Effector CD8-positive, alpha-beta T cell (primary cell): ENCODE data around the gene SMCO2.

Experiments
- DNase-seq: peaks from one replicate; lab custom pipeline; 2025; lab: John Stamatoyannopoulos, UW

The SMCO2 gene

DNA sequence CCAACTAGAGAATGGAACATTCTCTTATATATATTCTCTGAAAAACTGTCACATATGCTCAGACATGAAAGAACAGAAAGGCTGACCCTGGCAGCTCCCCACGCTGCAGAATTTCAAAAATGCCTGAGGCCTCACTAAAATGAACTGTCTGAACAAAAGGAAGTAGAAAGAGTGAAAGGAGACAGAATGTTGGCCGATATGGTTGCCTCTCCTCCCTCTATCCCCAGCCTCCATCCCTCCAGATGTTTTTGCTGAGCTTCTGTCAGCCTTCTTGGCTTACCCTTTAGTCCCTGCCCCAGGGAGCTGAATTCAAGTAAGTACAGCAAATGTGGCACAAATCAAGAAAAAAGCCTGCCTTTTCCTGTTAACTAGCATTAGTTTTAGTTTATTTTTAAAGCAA, 6.9 kb downstream of the SMCO2 start:
- no peak for DNase-seq

DNA sequence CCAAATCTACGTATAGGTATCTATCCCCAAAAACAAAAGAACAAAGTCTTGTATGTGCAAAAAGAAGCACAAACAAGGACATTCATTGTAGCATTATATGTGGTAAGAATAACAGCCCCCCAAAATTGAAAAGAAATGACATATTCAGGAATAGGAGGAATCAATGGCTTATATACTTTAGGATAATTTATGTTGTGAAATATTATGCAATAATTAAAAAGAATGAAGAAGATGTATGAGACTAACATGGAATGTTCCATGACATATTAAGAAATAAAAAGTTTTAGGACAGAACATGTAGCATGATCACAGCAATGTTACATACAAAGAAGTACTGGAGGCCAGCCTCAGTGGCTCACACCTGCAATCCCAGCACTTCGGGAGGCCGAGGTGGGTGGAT, 9.1 kb downstream of the SMCO2 start:
- no peak for DNase-seq

GRCh38 chr12:27456618-27457017, 10.1 kb downstream of the SMCO2 start:
- no peak for DNase-seq

- no peak for DNase-seq
Measured at GRCh38 chr12:27460471-27460978, 14.0 kb downstream of the SMCO2 start.

GRCh38 chr12:27462151-27462694, 15.7 kb downstream of the SMCO2 start:
- no peak for DNase-seq

- DNase-seq: no peak
Measured at GRCh38 chr12:27462851-27463250, 16.3 kb downstream of the SMCO2 start.

- no peak for DNase-seq
Measured at GRCh38 chr12:27463511-27464219, 17.1 kb downstream of the SMCO2 start.

DNA sequence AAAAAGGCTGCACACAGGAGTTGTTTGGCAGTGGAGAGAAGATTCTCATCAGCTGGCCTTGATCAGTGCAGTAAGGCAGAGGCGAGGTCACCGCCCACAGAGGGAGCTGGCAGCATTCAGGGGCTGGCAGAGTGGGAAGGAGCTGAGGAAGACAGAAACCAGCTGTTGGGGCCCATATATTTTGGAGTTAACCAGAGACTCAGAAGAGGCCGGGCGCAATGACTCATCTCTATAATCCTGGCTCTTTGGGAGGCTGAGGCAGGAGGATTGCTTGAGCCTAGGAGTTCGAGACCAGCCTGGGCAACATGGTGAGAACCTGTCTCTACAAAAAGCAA, 17.7 kb downstream of the SMCO2 start:
- no peak for DNase-seq

DNA sequence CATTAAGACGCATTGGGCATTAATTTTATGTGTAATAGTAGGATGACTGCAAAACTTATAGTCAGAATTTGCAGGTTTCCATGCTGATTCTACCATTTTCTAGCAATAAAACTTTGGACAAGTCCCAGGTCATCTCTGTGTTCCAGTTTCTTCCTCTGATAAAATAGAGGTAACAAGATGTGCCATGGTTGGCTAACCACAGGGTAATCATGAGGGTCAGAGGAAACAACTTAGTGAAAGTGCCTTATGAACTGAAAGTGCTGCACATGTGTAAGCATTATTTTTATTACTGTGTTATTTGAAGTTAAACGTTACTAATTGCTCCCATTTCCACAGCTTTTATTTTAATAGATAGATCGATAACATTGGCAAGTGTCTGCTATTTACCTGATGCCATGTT, 21.1 kb downstream of the SMCO2 start:
- no peak for DNase-seq

DNA sequence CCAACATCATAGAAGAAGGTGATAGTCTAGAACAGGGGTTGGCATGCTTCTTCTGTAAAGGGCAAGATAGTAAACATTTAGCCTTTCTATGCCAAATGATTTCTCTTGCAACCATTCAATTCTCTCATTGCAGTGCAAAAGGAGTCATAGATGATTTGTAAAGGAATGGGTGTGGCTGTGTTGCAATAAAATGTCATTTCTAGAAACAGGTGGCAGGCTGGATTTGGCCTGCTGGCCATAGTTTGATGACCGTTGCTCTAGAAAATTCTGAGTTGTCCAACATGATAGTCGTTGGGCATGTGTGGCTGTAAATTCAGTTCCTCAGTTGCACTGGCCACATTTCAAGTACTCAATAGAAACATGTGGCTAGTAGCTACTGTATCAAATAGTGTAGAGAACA, 21.7 kb downstream of the SMCO2 start:
- DNase-seq: no peak

DNA sequence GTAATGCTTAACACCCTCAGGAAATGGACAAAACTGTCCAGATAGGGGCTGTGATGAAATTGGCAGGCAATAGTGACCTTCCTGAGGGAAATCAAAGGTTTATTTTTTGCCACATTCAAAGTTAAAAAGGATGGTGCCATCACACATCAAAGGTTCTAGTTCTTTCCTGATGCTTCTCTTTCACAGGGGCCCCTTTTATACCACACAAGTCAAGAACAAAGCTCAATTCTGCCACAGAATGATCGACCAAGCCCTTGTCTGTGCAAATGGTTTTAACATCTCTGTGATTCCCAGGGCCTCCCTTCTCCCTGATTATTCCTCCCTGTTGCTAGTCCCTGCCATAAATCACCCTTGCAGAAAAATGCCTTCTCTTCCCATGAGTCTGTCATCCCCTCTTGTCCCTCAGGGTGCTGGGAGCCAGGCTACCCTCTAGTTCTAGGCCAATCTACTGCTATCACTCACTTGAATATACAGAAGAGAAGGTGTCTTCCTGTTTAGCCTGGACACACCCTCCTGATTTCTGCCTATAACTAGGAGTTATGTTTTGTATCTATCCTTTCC, 22.7 kb downstream of the SMCO2 start:
- no peak for DNase-seq

- no peak for DNase-seq
Measured at GRCh38 chr12:27472604-27473003, 26.1 kb downstream of the SMCO2 start.

GRCh38 chr12:27474344-27474743, 27.8 kb downstream of the SMCO2 start:
- no peak for DNase-seq

DNA sequence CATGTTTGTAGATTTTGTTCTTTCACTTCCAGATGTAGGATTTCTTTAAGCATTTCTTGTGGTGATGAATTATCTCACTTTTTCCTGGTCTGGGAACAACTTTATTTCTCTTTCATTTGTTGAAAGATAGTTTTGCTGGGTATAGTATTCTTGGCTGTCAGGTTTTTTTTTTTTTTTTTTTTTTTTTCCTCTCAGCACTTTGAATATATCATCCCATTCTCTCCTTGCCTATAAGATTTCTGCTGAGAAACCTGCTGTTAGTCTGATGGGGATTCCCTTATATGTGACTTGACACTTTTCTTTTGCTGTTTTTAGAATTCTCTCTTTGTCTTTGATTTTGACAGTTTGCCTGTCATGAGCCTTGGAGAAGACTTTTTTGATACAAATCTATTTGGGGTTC, 30.5 kb downstream of the SMCO2 start:
- DNase-seq: no peak

DNA sequence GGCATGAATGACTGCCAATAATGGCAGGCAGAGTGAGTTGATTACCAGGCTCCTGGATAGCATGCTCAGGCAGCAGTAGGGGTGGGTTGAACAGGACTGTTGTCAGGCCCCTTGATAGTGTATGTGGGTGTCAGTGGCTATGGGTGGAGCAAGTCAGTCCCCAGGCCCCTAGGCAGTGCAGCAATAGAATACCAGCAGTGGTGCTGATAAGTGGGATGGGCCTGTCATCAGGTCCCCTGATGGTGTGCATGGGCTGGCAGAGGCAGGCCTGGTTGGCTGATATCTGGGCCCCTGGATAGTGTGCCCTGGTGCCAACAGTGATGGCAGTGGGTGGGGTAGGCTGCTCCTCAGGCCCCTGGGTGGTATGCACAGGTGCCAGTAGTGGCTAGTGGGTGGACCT, 32.4 kb downstream of the SMCO2 start:
- no peak for DNase-seq

- DNase-seq: no peak
Measured at GRCh38 chr12:27480016-27480415, 33.5 kb downstream of the SMCO2 start.

GRCh38 chr12:27486961-27487360, 40.4 kb downstream of the SMCO2 start:
- no peak for DNase-seq

DNA sequence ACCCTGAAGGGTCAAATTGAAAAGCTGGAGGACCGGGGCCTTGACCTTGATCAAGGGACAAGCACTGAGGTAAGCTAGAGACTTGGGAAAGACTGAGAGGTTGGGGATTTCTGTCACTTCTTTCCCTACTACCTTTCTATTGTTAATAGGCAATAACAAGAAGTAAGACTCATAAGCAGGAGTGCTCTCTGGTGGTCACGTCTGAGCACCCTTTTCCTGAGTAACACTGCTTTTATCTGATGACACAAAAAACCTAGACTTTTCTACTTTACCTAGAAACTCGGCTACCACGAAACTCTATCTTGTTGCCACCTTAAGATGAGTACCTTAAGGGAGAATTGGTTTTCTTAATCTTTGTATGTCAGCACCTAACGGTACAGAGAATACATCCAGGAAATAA, 41.9 kb downstream of the SMCO2 start:
- DNase-seq: no peak

- DNase-seq: no peak
Measured at GRCh38 chr12:27491226-27491625, 44.7 kb downstream of the SMCO2 start.

GRCh38 chr12:27493260-27493940, 46.9 kb downstream of the SMCO2 start:
- no peak for DNase-seq

GRCh38 chr12:27497446-27497845, 50.9 kb downstream of the SMCO2 start:
- DNase-seq: no peak

DNA sequence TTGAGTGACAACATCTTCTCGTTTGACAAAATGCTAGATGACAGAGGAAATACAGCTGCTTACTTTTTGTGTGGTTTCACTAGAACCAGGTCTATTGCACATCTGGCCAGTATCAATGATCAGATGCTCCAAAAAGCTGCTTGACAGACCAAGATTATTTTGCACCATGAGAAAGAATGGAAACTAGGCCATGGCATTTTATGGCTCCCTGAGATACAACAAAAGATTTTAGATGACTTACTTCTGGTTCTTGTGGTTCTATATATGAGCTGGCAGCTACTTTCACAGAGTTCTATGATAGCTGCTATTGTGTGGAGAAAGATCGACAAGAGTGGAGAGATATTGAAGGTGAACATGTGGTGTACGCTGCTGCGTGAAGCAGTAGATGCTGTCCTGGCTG, 51.6 kb downstream of the SMCO2 start:
- no peak for DNase-seq

DNA sequence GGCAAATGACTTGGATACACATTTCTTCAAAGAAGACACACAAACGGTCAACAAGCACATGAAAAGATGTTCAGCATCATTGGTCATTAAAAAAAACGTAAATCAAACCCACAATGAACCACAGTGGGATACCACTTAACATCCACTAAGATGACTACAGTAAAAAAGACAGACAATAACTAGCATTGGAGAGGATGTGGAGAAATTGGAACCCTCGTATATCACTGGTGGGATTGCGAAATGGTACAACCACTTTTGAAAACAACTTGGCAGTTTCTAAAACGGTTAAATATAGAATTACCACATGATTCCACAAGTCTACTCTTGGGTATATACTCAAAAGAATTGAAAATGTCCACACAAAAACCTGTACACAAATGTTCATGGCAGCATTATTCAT, 52.2 kb downstream of the SMCO2 start:
- DNase-seq: no peak
